A549 (cell line): ENCODE measurements around the gene CBX4. TPM values are rescaled to one million over a fixed set of nuclear protein-coding genes. Genes with fewer than 3 reads are reported as not detected.

ENCODE experiments used
- ATAC-seq, 2 experiments: fragments of 200-7000 bp in 1 of 2; fragments of >200 bp in 1 of 2; cut with Nextera tagmentation in 1 of 2; cut with Tn5 transposase in 1 of 2; 3 replicates each; pipeline versions ENCODE4 v1.8.0 to v1.9.1; 2018 to 2020; ENCODE audit warnings: mild to moderate bottlenecking in 1 of 2, moderate library complexity in 1 of 2
- CTCF ChIA-PET: fragments of 300-600 bp; sonication (Branson Sonifier 250); formaldehyde crosslinking; extraction: SDS; loops from one replicate; lab custom pipeline; 2021; ENCODE audit warnings: antibody characterized with exemption, inconsistent platforms; lab: Yijun Ruan, JAX
- POLR2A ChIA-PET: fragments of 350-600 bp; formaldehyde crosslinking; extraction: SDS; loops from one replicate; lab custom pipeline; 2021; ENCODE audit warnings: antibody characterized with exemption, inconsistent platforms; lab: Yijun Ruan, JAX
- DNase-seq, 2 experiments: peaks; one replicate each; pipeline versions ENCODE4 v3.0.0 to v3.0.0-alpha.2; 2011 to 2016; ENCODE audit warnings: low read depth in 1 of 2, low spot score in 1 of 2
- FAIRE-seq: peaks from 2 replicates; lab custom pipeline; 2011; peaks lifted over from hg19 to GRCh38; lab: Jason Lieb, UNC
- H3K27ac ChIP-seq, 2 experiments: fragments of >200 bp; sonication (Bioruptor Twin); formaldehyde crosslinking; 3 replicates each; pipeline ENCODE4 v1.5.1; 2016 to 2017
- H3K4me1 ChIP-seq: fragments of >200 bp; sonication (Bioruptor Twin); formaldehyde crosslinking; 3 replicates; pipeline ENCODE4 v1.6.1; 2016
- H3K4me2 ChIP-seq: fragments of >200 bp; sonication (Bioruptor Twin); formaldehyde crosslinking; 3 replicates; pipeline ENCODE4 v1.6.1; 2016
- H3K4me3 ChIP-seq: fragments of >200 bp; sonication (Bioruptor Twin); formaldehyde crosslinking; 3 replicates; pipeline ENCODE4 v1.5.1; 2016
- H3K9me3 ChIP-seq: fragments of >200 bp; sonication (Bioruptor Twin); formaldehyde crosslinking; 3 replicates; pipeline ENCODE4 v1.6.1; 2016
- CEBPB ChIP-seq, 2 experiments: fragments of >200 bp in 1 of 2; sonication (Bioruptor Twin) in 1 of 2; formaldehyde crosslinking in 1 of 2; IDR thresholded peaks; 2 replicates each; pipeline ENCODE4 v1.6.1; 2012 to 2016
- EHF ChIP-seq: fragments of 250-450 bp; sonication (Bioruptor Pico); IDR thresholded peaks from 2 replicates; pipeline ENCODE4 v1.5.0; 2020; ENCODE audit warnings: mild to moderate bottlenecking
- EHMT2 ChIP-seq: fragments of 200-600 bp; sonication (generic); IDR thresholded peaks from 2 replicates; pipeline ENCODE4 v1.6.1; 2016; ENCODE audit warnings: antibody characterized with exemption, low read depth, mild to moderate bottlenecking, moderate library complexity
- ESRRA ChIP-seq: fragments of 150-350 bp; IDR thresholded peaks from 2 replicates; pipeline ENCODE4 v1.6.1; 2014; ENCODE audit warnings: mild to moderate bottlenecking, low read length, borderline replicate concordance
- FOSB ChIP-seq: fragments of 250-450 bp; sonication (Bioruptor Pico); IDR thresholded peaks from 2 replicates; pipeline ENCODE4 v1.5.0; 2020; ENCODE audit warnings: mild to moderate bottlenecking, moderate library complexity
- FOXS1 ChIP-seq: fragments of 250-450 bp; sonication (Bioruptor Pico); IDR thresholded peaks from 2 replicates; pipeline ENCODE4 v1.5.0; 2020; ENCODE audit warnings: mild to moderate bottlenecking, moderate library complexity
- GATA3 ChIP-seq: IDR thresholded peaks from 2 replicates; pipeline ENCODE4 v1.6.1; 2012; ENCODE audit warnings: borderline replicate concordance
- HEYL ChIP-seq: fragments of 250-450 bp; sonication (Bioruptor Pico); IDR thresholded peaks from 2 replicates; pipeline ENCODE4 v1.8.0; 2021; ENCODE audit warnings: mild to moderate bottlenecking, moderate library complexity
- HOXB5 ChIP-seq: fragments of 250-450 bp; sonication (Bioruptor Pico); IDR thresholded peaks from 2 replicates; pipeline ENCODE4 v1.5.0; 2020; ENCODE audit warnings: mild to moderate bottlenecking, moderate library complexity
- JUN ChIP-seq, 2 experiments: fragments of >200 bp; sonication (Bioruptor Twin); formaldehyde crosslinking; IDR thresholded peaks; 2 replicates in 1 of 2; 3 replicates in 1 of 2; pipeline ENCODE4 v1.6.1; 2016 to 2017
- KDM5A ChIP-seq: fragments of 200-600 bp; sonication (generic); IDR thresholded peaks from 2 replicates; pipeline ENCODE4 v1.6.1; 2016; ENCODE audit warnings: antibody characterized with exemption, mild to moderate bottlenecking
- MAFK ChIP-seq: fragments of 450-650 bp; IDR thresholded peaks from 2 replicates; pipeline ENCODE4 v1.6.1; 2014; ENCODE audit not compliant: partially characterized antibody
- MAZ ChIP-seq: fragments of 150-350 bp; IDR thresholded peaks from 2 replicates; pipeline ENCODE4 v1.6.1; 2014; ENCODE audit warnings: antibody characterized with exemption, low read depth, low read length, borderline replicate concordance
- NFE2L2 ChIP-seq: fragments of 150-350 bp; conservative IDR thresholded peaks from 2 replicates; pipeline ENCODE4 v1.6.1; 2014; ENCODE audit warnings: low read length
- NR3C1 ChIP-seq: fragments of >200 bp; sonication (Bioruptor Twin); formaldehyde crosslinking; IDR thresholded peaks from 3 replicates; pipeline ENCODE4 v1.6.1; 2017
- PHF8 ChIP-seq: fragments of 200-600 bp; sonication (generic); IDR thresholded peaks from 2 replicates; pipeline ENCODE4 v1.6.1; 2016; ENCODE audit warnings: low read depth, mild to moderate bottlenecking, antibody characterized with exemption, moderate library complexity, borderline replicate concordance
- POLR2A ChIP-seq: IDR thresholded peaks from 2 replicates; pipeline ENCODE4 v1.6.1; 2012; ENCODE audit warnings: mild to moderate bottlenecking, low read length
- POLR2AphosphoS2 ChIP-seq: conservative IDR thresholded peaks from 2 replicates; pipeline ENCODE4 v1.6.1; 2012; ENCODE audit warnings: low read length, improper control_type of control experiment, inconsistent platforms
- RAD21 ChIP-seq, 2 experiments: fragments of >200 bp in 1 of 2; sonication (Bioruptor Twin) in 1 of 2; formaldehyde crosslinking in 1 of 2; IDR thresholded peaks in 1 of 2; conservative IDR thresholded peaks in 1 of 2; 2 replicates in 1 of 2; 3 replicates in 1 of 2; pipeline ENCODE4 v1.6.1; 2012 to 2018; ENCODE audit warnings: inconsistent platforms in 1 of 2
- RARB ChIP-seq: fragments of 250-450 bp; sonication (Bioruptor Pico); IDR thresholded peaks from 2 replicates; pipeline ENCODE4 v1.8.0; 2021; ENCODE audit warnings: mild to moderate bottlenecking, moderate library complexity
- RCOR1 ChIP-seq: fragments of 150-350 bp; IDR thresholded peaks from 2 replicates; pipeline ENCODE4 v1.6.1; 2014; ENCODE audit warnings: antibody characterized with exemption, low read length, low read depth
- RFX5 ChIP-seq: fragments of 450-650 bp; IDR thresholded peaks from 2 replicates; pipeline ENCODE4 v1.7.1; 2014; ENCODE audit warnings: antibody characterized with exemption, mild to moderate bottlenecking, moderate library complexity
- SMC3 ChIP-seq: fragments of >200 bp; sonication (Bioruptor Twin); formaldehyde crosslinking; IDR thresholded peaks from 3 replicates; pipeline ENCODE4 v1.6.1; 2018; ENCODE audit warnings: inconsistent platforms
- ZC3H11A ChIP-seq: fragments of 450-650 bp; IDR thresholded peaks from 2 replicates; pipeline ENCODE4 v1.6.1; 2014; ENCODE audit warnings: antibody characterized with exemption, mild to moderate bottlenecking
- ZFP36 ChIP-seq: fragments of 450-650 bp; IDR thresholded peaks from 2 replicates; pipeline ENCODE4 v1.6.1; 2014; ENCODE audit warnings: borderline replicate concordance; ENCODE audit not compliant: partially characterized antibody
- WGBS: methylation state at CpG from one replicate; pipeline ENCODE4 v1.1.6; 2017; ENCODE audit errors: missing lambda C conversion rate; 5-methylcytosine and 5-hydroxymethylcytosine counted together
- polyA plus RNA-seq, 4 experiments: library from polyadenylated mRNA; depleted of rRNA in 3 of 4; stranded (reverse); fragments of >200 nt; fragmentation: RNase III in 1 of 4; extraction: RNeasy Plus Mini Kit Qiagen cat#74134 plus additional on column Dnase treatment in 1 of 4; gene quantifications; 2 replicates in 3 of 4; 3 replicates in 1 of 4; pipeline ENCODE4 v1.2.3, GENCODE V29; 2011 to 2017
- TF ChIP-seq, protein P1 (sequence below): IDR thresholded peaks from 2 replicates; pipeline ENCODE4 v1.6.1; 2012
- TF ChIP-seq, protein P2 (sequence below): fragments of >200 bp; sonication (Bioruptor Twin); formaldehyde crosslinking; IDR thresholded peaks from 2 replicates; pipeline ENCODE4 v1.6.1; 2016
- TF ChIP-seq, protein P3 (sequence below): fragments of 450-650 bp; IDR thresholded peaks from 2 replicates; pipeline ENCODE4 v1.6.1; 2014; ENCODE audit warnings: antibody characterized with exemption
- TF ChIP-seq, protein P4 (sequence below): IDR thresholded peaks from 2 replicates; pipeline ENCODE4 v1.6.1; 2012
- TF ChIP-seq, protein P5 (sequence below): fragments of >200 bp; sonication (Bioruptor Twin); formaldehyde crosslinking; IDR thresholded peaks from 3 replicates; pipeline ENCODE4 v1.6.1; 2016
- TF ChIP-seq, protein P6 (sequence below): fragments of >200 bp; sonication (Bioruptor Twin); formaldehyde crosslinking; IDR thresholded peaks from 3 replicates; pipeline ENCODE4 v1.5.1; 2016

CBX4 gene
- polyA plus RNA-seq, 2 of the 4 experiments (the other 2 are of a cell fraction): 31.0 to 34.1 TPM

DNA sequence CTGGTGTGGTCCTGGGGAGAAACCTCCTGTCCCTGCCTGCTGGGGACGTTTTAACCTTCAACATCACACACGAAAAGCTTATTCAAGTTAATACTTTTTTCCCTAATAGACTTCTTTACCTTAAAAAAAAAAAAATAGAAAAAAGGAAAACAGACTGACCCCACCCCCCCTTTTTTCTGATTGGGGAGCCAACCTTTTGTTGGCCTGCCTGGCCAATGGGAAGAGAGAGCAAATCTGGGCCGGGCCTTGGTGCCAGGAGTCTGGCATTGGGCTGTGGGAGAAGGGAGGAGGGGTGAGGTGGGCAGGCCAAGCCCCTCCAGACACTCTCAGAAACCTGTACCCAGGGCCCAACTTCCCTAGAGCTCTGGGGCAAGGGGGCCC, 45.3 kb downstream of the CBX4 start:
- ChIA-PET POLR2A (interaction anchor here (1.1 to 3.2 kb wide), 4 partner anchors 16 to 45 kb away, joined by 4 to 19 read pairs (median 8); partner anchors contain the start of genes CBX2 and CBX4), CTCF (interaction anchor here (0.8 to 39.8 kb wide), 10 partner anchors 10 to 199 kb away, joined by 3 to 1281 read pairs (median 8); partner anchors contain the start of gene CBX4)
- DNase-seq: peak; percentile 87 to 98
- FAIRE-seq: peak; percentile 36
- Histone ChIP-seq H3K4me2 (peak overlapping the region; percentile 88), H3K4me3 (peak overlapping the region; percentile 56), H3K9me3 (no peaks in the 10 kb centered on the region), H3K4me1 (peaks cover 42% of the 10 kb centered on the region), H3K27ac (peak overlapping the region; percentile 82 to 97)
- peak; percentile 32 to 70 for ATAC-seq
- under 1% methylated on average over 3 of the region's 3 CpGs for WGBS
- no peak for TF ChIP-seq RAD21 (conservative IDR thresholded peaks at IDR 0.05 in 1 of 2, IDR thresholded peaks at IDR 0.05 in 1 of 2)
- TF ChIP-seq, protein P1, sequence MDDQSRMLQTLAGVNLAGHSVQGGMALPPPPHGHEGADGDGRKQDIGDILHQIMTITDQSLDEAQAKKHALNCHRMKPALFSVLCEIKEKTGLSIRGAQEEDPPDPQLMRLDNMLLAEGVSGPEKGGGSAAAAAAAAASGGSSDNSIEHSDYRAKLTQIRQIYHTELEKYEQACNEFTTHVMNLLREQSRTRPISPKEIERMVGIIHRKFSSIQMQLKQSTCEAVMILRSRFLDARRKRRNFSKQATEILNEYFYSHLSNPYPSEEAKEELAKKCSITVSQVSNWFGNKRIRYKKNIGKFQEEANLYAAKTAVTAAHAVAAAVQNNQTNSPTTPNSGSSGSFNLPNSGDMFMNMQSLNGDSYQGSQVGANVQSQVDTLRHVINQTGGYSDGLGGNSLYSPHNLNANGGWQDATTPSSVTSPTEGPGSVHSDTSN: peak; percentile 63; the same call in 1 of the 2 replicates

DNA sequence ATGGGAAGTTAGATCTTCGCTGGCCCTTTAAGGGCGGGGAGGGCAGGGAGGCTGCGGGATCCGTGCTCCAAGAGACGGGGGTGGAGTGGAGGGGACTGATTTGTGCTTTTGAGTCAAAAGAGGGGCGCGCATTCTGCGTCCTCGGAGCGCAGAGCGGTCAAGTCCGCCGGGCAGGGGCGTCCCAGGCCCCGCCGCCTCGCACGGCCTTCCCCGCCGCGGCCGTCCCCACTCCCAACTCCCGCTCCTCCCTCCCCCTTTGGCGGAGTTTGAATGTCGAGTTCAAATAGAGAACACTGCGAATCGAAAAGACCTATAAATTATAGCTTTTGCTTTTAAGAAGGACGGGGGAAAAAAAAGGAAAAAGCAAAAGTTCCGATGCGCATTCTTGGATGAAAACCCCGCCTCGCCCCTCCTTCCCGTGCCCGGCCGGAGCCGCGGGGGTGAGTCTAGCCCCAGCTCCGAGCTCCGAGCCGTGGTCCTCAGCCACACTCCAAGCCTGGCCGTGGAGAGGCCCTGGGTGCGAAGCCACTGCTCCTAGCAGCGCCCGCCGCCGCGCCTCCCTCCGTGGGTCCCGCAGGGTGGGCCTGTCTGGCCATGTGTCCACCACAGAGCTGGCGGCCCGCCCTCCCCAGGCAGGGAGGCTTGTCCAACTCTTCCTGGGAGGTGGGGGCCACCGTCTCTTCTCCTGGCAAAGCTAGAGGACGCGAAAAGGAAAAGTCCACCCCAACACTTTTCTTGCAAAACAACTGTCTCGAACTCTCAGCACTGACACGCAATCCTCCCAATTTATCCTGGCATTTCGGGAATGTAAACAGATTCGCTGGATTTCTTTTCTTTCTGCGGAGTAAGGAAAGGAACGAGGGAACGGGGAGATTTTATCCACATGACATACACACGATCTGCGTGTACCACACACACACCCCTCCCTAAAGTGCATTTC, 46.0 kb downstream of the CBX4 start:
- ChIA-PET POLR2A (interaction anchor here (1.1 to 3.2 kb wide), 4 partner anchors 16 to 46 kb away, joined by 4 to 19 read pairs (median 8); partner anchors contain the start of genes CBX2 and CBX4), CTCF (interaction anchor here (0.5 to 39.8 kb wide), 12 partner anchors 10 to 515 kb away, joined by 3 to 1281 read pairs (median 8); partner anchors contain the start of genes CBX4 and GAA)
- FAIRE-seq (no peak), DNase-seq (peak; percentile 80 to 85), ATAC-seq (peak; percentile 22 to 54)
- Histone ChIP-seq H3K4me3 (peak overlapping the region; percentile 56), H3K27ac (peak overlapping the region; percentile 82 to 97), H3K9me3 (no peaks in the 10 kb centered on the region), H3K4me1 (peaks cover 42% of the 10 kb centered on the region), H3K4me2 (peak overlapping the region; percentile 88)
- under 1% methylated on average over 55 of the region's 63 CpGs for WGBS
- TF ChIP-seq ZFP36 (no peak), KDM5A (no peak), RARB (CRISPR knock-in tag) (no peak), RFX5 (no peak), MAFK (no peak), NFE2L2 (no peak), EHF (no peak), HEYL (no peak), ZC3H11A (no peak), FOXS1 (no peak), MAZ (0 out of 2 replicates have a peak, but pooled peaks have one; percentile 15), GATA3 (no peak; the same call in 1 of the 2 replicates), JUN (IDR thresholded peaks at IDR 0.05) (peak; percentile 57 to 84; a peak in 4 of 5 replicates), CEBPB (IDR thresholded peaks at IDR 0.05) (peak in 1 of 2 experiments; percentile 63; a peak in 1 of 4 replicates), RCOR1 (no peak), ESRRA (no peak), HOXB5 (CRISPR knock-in tag) (no peak), POLR2AphosphoS2 (no peak), EHMT2 (no peak), PHF8 (peak; percentile 24; the same call in 1 of the 2 replicates), FOSB (CRISPR knock-in tag) (0 out of 2 replicates have a peak, but pooled peaks have one; percentile 47), POLR2A (peak; percentile 46), SMC3 (no peak; the same call in 2 of the 3 replicates), NR3C1 (no peak)
- TF ChIP-seq, protein P2, sequence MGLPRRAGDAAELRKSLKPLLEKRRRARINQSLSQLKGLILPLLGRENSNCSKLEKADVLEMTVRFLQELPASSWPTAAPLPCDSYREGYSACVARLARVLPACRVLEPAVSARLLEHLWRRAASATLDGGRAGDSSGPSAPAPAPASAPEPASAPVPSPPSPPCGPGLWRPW: no peak
- TF ChIP-seq, protein P3, sequence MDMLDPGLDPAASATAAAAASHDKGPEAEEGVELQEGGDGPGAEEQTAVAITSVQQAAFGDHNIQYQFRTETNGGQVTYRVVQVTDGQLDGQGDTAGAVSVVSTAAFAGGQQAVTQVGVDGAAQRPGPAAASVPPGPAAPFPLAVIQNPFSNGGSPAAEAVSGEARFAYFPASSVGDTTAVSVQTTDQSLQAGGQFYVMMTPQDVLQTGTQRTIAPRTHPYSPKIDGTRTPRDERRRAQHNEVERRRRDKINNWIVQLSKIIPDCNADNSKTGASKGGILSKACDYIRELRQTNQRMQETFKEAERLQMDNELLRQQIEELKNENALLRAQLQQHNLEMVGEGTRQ: no peak
- TF ChIP-seq, protein P4, sequence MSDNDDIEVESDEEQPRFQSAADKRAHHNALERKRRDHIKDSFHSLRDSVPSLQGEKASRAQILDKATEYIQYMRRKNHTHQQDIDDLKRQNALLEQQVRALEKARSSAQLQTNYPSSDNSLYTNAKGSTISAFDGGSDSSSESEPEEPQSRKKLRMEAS: peak; percentile 89
- TF ChIP-seq, protein P5, sequence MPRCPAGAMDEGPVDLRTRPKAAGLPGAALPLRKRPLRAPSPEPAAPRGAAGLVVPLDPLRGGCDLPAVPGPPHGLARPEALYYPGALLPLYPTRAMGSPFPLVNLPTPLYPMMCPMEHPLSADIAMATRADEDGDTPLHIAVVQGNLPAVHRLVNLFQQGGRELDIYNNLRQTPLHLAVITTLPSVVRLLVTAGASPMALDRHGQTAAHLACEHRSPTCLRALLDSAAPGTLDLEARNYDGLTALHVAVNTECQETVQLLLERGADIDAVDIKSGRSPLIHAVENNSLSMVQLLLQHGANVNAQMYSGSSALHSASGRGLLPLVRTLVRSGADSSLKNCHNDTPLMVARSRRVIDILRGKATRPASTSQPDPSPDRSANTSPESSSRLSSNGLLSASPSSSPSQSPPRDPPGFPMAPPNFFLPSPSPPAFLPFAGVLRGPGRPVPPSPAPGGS: no peak
- TF ChIP-seq, protein P6, sequence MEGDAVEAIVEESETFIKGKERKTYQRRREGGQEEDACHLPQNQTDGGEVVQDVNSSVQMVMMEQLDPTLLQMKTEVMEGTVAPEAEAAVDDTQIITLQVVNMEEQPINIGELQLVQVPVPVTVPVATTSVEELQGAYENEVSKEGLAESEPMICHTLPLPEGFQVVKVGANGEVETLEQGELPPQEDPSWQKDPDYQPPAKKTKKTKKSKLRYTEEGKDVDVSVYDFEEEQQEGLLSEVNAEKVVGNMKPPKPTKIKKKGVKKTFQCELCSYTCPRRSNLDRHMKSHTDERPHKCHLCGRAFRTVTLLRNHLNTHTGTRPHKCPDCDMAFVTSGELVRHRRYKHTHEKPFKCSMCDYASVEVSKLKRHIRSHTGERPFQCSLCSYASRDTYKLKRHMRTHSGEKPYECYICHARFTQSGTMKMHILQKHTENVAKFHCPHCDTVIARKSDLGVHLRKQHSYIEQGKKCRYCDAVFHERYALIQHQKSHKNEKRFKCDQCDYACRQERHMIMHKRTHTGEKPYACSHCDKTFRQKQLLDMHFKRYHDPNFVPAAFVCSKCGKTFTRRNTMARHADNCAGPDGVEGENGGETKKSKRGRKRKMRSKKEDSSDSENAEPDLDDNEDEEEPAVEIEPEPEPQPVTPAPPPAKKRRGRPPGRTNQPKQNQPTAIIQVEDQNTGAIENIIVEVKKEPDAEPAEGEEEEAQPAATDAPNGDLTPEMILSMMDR: no peak; the same call in 2 of the 3 replicates
